ENCODE measurements around the gene GPC4. TPM values are rescaled to one million over a fixed set of nuclear protein-coding genes. Genes with fewer than 3 reads are reported as not detected.

The GPC4 gene
- total and polyA plus RNA-seq, 4 donors: 0.23 to 1.3 (median 0.71) TPM

GRCh38 chrX:133454924-133455323 lies 39.6 kb upstream of the GPC4 start:
- DNase-seq (ENCODE audit: low spot score): no peak
- TF ChIP-seq, protein P1, sequence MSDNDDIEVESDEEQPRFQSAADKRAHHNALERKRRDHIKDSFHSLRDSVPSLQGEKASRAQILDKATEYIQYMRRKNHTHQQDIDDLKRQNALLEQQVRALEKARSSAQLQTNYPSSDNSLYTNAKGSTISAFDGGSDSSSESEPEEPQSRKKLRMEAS (IDR thresholded peaks at IDR 0.05): no peak
- TF ChIP-seq CTCF (IDR thresholded peaks at IDR 0.05; ENCODE audit: low read depth, low read length, missing input control): no peak
- no peak for TF ChIP-seq SP1 (IDR thresholded peaks at IDR 0.05)
- TF ChIP-seq FOXA1 (IDR thresholded peaks at IDR 0.05): no peak
- no peak for TF ChIP-seq EGR1 (IDR thresholded peaks at IDR 0.05; ENCODE audit: low read depth in 2 of 2)
- no peak for TF ChIP-seq YY1 (IDR thresholded peaks at IDR 0.05)
- no peak for TF ChIP-seq FOXA2 (IDR thresholded peaks at IDR 0.05)
- no peak for TF ChIP-seq HNF4A (conservative IDR thresholded peaks at IDR 0.05)
- TF ChIP-seq, protein P2, sequence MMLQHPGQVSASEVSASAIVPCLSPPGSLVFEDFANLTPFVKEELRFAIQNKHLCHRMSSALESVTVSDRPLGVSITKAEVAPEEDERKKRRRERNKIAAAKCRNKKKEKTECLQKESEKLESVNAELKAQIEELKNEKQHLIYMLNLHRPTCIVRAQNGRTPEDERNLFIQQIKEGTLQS (IDR thresholded peaks at IDR 0.05): no peak
- no peak for TF ChIP-seq TAF1 (conservative IDR thresholded peaks at IDR 0.05)
- TF ChIP-seq, protein P3, sequence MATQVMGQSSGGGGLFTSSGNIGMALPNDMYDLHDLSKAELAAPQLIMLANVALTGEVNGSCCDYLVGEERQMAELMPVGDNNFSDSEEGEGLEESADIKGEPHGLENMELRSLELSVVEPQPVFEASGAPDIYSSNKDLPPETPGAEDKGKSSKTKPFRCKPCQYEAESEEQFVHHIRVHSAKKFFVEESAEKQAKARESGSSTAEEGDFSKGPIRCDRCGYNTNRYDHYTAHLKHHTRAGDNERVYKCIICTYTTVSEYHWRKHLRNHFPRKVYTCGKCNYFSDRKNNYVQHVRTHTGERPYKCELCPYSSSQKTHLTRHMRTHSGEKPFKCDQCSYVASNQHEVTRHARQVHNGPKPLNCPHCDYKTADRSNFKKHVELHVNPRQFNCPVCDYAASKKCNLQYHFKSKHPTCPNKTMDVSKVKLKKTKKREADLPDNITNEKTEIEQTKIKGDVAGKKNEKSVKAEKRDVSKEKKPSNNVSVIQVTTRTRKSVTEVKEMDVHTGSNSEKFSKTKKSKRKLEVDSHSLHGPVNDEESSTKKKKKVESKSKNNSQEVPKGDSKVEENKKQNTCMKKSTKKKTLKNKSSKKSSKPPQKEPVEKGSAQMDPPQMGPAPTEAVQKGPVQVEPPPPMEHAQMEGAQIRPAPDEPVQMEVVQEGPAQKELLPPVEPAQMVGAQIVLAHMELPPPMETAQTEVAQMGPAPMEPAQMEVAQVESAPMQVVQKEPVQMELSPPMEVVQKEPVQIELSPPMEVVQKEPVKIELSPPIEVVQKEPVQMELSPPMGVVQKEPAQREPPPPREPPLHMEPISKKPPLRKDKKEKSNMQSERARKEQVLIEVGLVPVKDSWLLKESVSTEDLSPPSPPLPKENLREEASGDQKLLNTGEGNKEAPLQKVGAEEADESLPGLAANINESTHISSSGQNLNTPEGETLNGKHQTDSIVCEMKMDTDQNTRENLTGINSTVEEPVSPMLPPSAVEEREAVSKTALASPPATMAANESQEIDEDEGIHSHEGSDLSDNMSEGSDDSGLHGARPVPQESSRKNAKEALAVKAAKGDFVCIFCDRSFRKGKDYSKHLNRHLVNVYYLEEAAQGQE (IDR thresholded peaks at IDR 0.05): no peak
- TF ChIP-seq RXRA (IDR thresholded peaks at IDR 0.05): no peak
- TF ChIP-seq JUND (IDR thresholded peaks at IDR 0.05): no peak
- TF ChIP-seq GABPA (IDR thresholded peaks at IDR 0.05 in 1 of 2, conservative IDR thresholded peaks at IDR 0.05 in 1 of 2): no peak
- H3K27me3 ChIP-seq (ENCODE audit: control insufficient read depth in 4 of 4, insufficient read depth in 4 of 4, low read length in 3 of 4): peaks cover 0 to 4% (median 0%) of the 10 kb centered on the region in 4 donors
- no peak overlapping the region for H3K27ac ChIP-seq (ENCODE audit: low read depth in 1 of 2, low read length in 2 of 2)
- no peak overlapping the region for H3K9ac ChIP-seq (ENCODE audit: low read depth in 1 of 2, low read length in 2 of 2)
- H3K36me3 ChIP-seq (ENCODE audit: control insufficient read depth in 4 of 4, insufficient read depth in 3 of 4, low read depth in 1 of 4, low read length in 3 of 4): no peaks in the 10 kb centered on the region
- H3K4me3 ChIP-seq (ENCODE audit: low read depth in 1 of 3, low read length in 3 of 3): no peak overlapping the region
- H3K4me1 ChIP-seq (ENCODE audit: control insufficient read depth in 4 of 4, insufficient read depth in 4 of 4, low read length in 3 of 4): no peaks in the 10 kb centered on the region
- 73% methylated on average over 5 of the region's 5 CpGs for WGBS
- no peaks in the 10 kb centered on the region for H3K9me3 ChIP-seq (ENCODE audit: control insufficient read depth in 4 of 4, low read length in 3 of 4)

DNA sequence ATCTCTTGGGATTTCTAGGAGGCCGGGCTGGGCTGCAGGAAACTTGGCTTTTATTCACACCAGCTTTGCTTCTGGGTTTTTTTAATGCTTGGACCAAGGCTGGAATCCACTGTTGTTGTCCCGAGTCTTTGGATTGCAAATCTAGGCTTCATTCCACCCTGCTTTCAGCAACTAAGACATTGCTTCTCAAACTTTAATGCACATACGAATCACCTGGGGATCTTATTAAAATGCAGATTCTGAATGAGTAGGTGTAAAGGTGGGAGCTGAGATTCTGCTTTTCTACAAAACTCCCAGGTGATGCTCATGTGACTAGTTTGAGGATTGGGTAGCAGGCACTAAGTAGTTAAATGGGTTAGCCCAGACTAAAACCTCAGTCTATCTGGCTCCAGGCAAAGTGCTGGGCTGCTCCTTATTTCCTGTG lies 39.2 kb upstream of the GPC4 start:
- Histone ChIP-seq H3K27me3 (ENCODE audit: control insufficient read depth in 4 of 4, insufficient read depth in 4 of 4, low read length in 3 of 4) (peaks cover 0 to 4% (median 0%) of the 10 kb centered on the region in 4 donors), H3K9ac (ENCODE audit: low read depth in 1 of 2, low read length in 2 of 2) (no peak overlapping the region), H3K36me3 (ENCODE audit: control insufficient read depth in 4 of 4, insufficient read depth in 3 of 4, low read depth in 1 of 4, low read length in 3 of 4) (no peaks in the 10 kb centered on the region), H3K4me1 (ENCODE audit: control insufficient read depth in 4 of 4, insufficient read depth in 4 of 4, low read length in 3 of 4) (no peaks in the 10 kb centered on the region), H3K27ac (ENCODE audit: low read depth in 1 of 2, low read length in 2 of 2) (no peak overlapping the region), H3K4me3 (ENCODE audit: low read depth in 1 of 3, low read length in 3 of 3) (no peak overlapping the region), H3K9me3 (ENCODE audit: control insufficient read depth in 4 of 4, low read length in 3 of 4) (no peaks in the 10 kb centered on the region)
- DNase-seq (ENCODE audit: low spot score): no peak
- WGBS: 71% methylated on average over 3 of the region's 3 CpGs
- TF ChIP-seq TAF1 (conservative IDR thresholded peaks at IDR 0.05) (no peak), FOXA1 (IDR thresholded peaks at IDR 0.05) (no peak), ZBTB33 (IDR thresholded peaks at IDR 0.05) (no peak), GABPA (IDR thresholded peaks at IDR 0.05 in 1 of 2, conservative IDR thresholded peaks at IDR 0.05 in 1 of 2) (no peak), YY1 (IDR thresholded peaks at IDR 0.05) (no peak), RXRA (IDR thresholded peaks at IDR 0.05) (no peak)
- TF ChIP-seq, protein P2 (IDR thresholded peaks at IDR 0.05): no peak
